COLO668 (cell line): ENCODE results near the gene FA2H.
"Not testable (repeated sequence)": the region's sequence is repeated elsewhere in the genome, so short reads cannot be mapped to it uniquely, and the experiment has no call there.

Experiments used
- DNase-seq: peaks from one replicate; lab custom pipeline; 2025; ENCODE audit not compliant: unreplicated experiment; lab: John Stamatoyannopoulos, UW

FA2H gene

GRCh38 chr16:74770831-74771526 is 3.6 kb downstream of the FA2H start:
- no peak for DNase-seq

GRCh38 chr16:74769586-74770190 is 4.9 kb downstream of the FA2H start:
- no peak for DNase-seq

GRCh38 chr16:74768239-74768638 is 6.4 kb downstream of the FA2H start:
- DNase-seq: no peak

- no peak for DNase-seq
Measured at GRCh38 chr16:74767749-74768148, 6.9 kb downstream of the FA2H start.

GRCh38 chr16:74766729-74767128 is 7.9 kb downstream of the FA2H start:
- DNase-seq: no peak

- not testable (repeated sequence) for DNase-seq
Measured at GRCh38 chr16:74764184-74764583, 10.4 kb downstream of the FA2H start.

- DNase-seq: no peak
Measured at GRCh38 chr16:74761665-74762064, 13.0 kb downstream of the FA2H start.

GRCh38 chr16:74760007-74760767 is 14.4 kb downstream of the FA2H start:
- no peak for DNase-seq

- no peak for DNase-seq
Measured at GRCh38 chr16:74759564-74759963, 15.1 kb downstream of the FA2H start.

GRCh38 chr16:74758801-74759200 is 15.8 kb downstream of the FA2H start:
- no peak for DNase-seq

- DNase-seq: no peak
Measured at GRCh38 chr16:74757349-74757748, 17.3 kb downstream of the FA2H start.

GRCh38 chr16:74756203-74756602 is 18.4 kb downstream of the FA2H start:
- no peak for DNase-seq

GRCh38 chr16:74753180-74753579 is 21.4 kb downstream of the FA2H start:
- no peak for DNase-seq

- DNase-seq: no peak
Measured at GRCh38 chr16:74752756-74753155, 21.9 kb downstream of the FA2H start.

- no peak for DNase-seq
Measured at GRCh38 chr16:74752258-74752657, 22.4 kb downstream of the FA2H start.

- no peak for DNase-seq
Measured at GRCh38 chr16:74751658-74752057, 23.0 kb downstream of the FA2H start.

- DNase-seq: no peak
Measured at GRCh38 chr16:74749291-74750055, 25.1 kb downstream of the FA2H start.

- DNase-seq: no peak
Measured at GRCh38 chr16:74748616-74749026, 26.0 kb downstream of the FA2H start.

- no peak for DNase-seq
Measured at GRCh38 chr16:74747716-74748615, 26.7 kb downstream of the FA2H start.

GRCh38 chr16:74745926-74746325 is 28.7 kb downstream of the FA2H start:
- DNase-seq: no peak
